ENCODE results near the gene HDAC4. TPM values are rescaled to one million over a fixed set of nuclear protein-coding genes. Genes with fewer than 3 reads are reported as not detected.

Gene HDAC4
- total and polyA plus RNA-seq, 4 donors = 2.9 to 37.2 (median 4.4) TPM

DNA sequence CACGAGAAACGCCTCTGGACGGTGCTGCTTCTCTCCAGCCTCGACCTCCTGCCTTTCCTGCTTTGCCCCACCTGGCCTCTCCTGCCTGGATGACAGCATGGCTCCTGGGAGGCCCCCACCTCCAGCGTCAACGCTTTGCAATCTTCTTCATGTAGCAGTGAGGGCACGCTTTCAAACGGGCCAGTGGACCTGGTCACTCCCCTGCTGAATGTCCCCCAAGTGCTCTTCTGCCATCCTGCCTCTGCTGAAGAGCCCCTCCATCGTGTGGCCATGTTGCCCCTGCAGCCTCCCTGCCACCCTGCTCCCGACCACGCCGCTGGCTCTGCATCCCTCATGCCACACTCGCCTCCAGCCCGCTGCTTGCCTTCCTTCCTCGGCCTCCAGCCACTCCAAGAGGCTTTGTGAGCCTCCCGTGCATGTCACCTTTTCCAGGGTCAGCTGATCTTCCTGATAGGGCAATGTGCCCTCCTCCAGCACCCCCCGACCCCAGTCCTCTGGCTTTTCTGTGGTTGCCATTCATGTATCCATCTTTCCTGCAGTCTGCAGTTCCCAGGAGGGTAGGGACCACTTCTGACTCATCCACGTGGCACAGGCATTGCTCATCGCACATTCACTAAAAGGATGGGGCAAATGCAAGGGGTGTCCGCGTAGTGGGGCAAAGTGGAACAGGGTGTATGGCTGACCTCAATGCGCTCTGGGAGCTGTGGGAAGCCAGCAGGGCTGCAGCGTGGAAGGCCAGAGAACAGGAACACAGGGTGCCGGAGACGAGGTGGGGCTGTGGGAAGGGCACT is 284.2 kb downstream of the HDAC4 start:
- H3K9ac ChIP-seq (ENCODE audit: low read depth in 1 of 2, low read length in 2 of 2) = no peak overlapping the region
- H3K4me3 ChIP-seq (ENCODE audit: low read depth in 1 of 3, low read length in 3 of 3) = no peak overlapping the region
- no peaks in the 10 kb centered on the region for H3K9me3 ChIP-seq (ENCODE audit: control insufficient read depth in 4 of 4, low read length in 3 of 4)
- no peaks in the 10 kb centered on the region for H3K4me1 ChIP-seq (ENCODE audit: control insufficient read depth in 4 of 4, insufficient read depth in 4 of 4, low read length in 3 of 4)
- no peak for DNase-seq (ENCODE audit: low spot score)
- no peak for TF ChIP-seq FOXA1 (IDR thresholded peaks at IDR 0.05)
- TF ChIP-seq NR2F2 (IDR thresholded peaks at IDR 0.05) = no peak
- no peak for TF ChIP-seq RXRA (IDR thresholded peaks at IDR 0.05)
- no peak for TF ChIP-seq YY1 (IDR thresholded peaks at IDR 0.05)
- TF ChIP-seq FOXA2 (IDR thresholded peaks at IDR 0.05) = no peak
- TF ChIP-seq JUND (IDR thresholded peaks at IDR 0.05) = no peak
- no peak for TF ChIP-seq GABPA (IDR thresholded peaks at IDR 0.05 in 1 of 2, conservative IDR thresholded peaks at IDR 0.05 in 1 of 2)
- TF ChIP-seq REST (IDR thresholded peaks at IDR 0.05) = no peak
- H3K36me3 ChIP-seq (ENCODE audit: control insufficient read depth in 4 of 4, insufficient read depth in 3 of 4, low read depth in 1 of 4, low read length in 3 of 4) = peaks cover 0 to under 1% (median 0%) of the 10 kb centered on the region in 4 donors
- no peaks in the 10 kb centered on the region for H3K27me3 ChIP-seq (ENCODE audit: control insufficient read depth in 4 of 4, insufficient read depth in 4 of 4, low read length in 3 of 4)
- H3K27ac ChIP-seq (ENCODE audit: low read depth in 1 of 2, low read length in 2 of 2) = no peak overlapping the region
- 94% methylated on average over 25 of the region's 25 CpGs for WGBS

DNA sequence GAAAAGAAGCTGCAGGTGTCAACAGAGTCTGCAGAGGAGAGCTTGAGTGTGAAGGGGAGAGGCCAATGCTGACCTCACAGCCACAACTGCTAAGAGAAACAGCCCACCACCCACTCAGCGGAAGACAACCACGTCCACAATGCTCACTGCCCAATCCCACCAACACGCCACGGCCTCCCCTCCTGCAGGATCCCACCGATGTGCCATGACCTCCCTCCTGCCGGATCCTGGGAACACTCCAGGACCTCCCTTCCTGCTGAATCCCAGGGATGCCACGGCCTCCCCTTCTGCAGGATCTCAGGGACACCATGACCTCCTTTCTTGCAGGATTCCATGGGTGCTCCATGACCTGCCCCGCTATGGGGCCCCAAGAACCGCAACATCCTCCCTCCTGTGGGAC is 285.2 kb downstream of the HDAC4 start:
- Histone ChIP-seq H3K9ac (ENCODE audit: low read depth in 1 of 2, low read length in 2 of 2) (no peak overlapping the region), H3K27ac (ENCODE audit: low read depth in 1 of 2, low read length in 2 of 2) (no peak overlapping the region), H3K4me1 (ENCODE audit: control insufficient read depth in 4 of 4, insufficient read depth in 4 of 4, low read length in 3 of 4) (no peaks in the 10 kb centered on the region), H3K9me3 (ENCODE audit: control insufficient read depth in 4 of 4, low read length in 3 of 4) (no peaks in the 10 kb centered on the region), H3K36me3 (ENCODE audit: control insufficient read depth in 4 of 4, insufficient read depth in 3 of 4, low read depth in 1 of 4, low read length in 3 of 4) (peaks cover 0 to 9% (median 0%) of the 10 kb centered on the region in 4 donors), H3K4me3 (ENCODE audit: low read depth in 1 of 3, low read length in 3 of 3) (no peak overlapping the region), H3K27me3 (ENCODE audit: control insufficient read depth in 4 of 4, insufficient read depth in 4 of 4, low read length in 3 of 4) (no peaks in the 10 kb centered on the region)
- no peak for DNase-seq (ENCODE audit: low spot score)
- TF ChIP-seq, protein P1, sequence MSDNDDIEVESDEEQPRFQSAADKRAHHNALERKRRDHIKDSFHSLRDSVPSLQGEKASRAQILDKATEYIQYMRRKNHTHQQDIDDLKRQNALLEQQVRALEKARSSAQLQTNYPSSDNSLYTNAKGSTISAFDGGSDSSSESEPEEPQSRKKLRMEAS (IDR thresholded peaks at IDR 0.05) = no peak
- TF ChIP-seq FOXA2 (IDR thresholded peaks at IDR 0.05) (no peak), FOXA1 (IDR thresholded peaks at IDR 0.05) (no peak), TAF1 (conservative IDR thresholded peaks at IDR 0.05) (no peak), EGR1 (IDR thresholded peaks at IDR 0.05; ENCODE audit: low read depth in 2 of 2) (no peak), HNF4G (IDR thresholded peaks at IDR 0.05) (no peak), REST (IDR thresholded peaks at IDR 0.05) (no peak)
- TF ChIP-seq, protein P2, sequence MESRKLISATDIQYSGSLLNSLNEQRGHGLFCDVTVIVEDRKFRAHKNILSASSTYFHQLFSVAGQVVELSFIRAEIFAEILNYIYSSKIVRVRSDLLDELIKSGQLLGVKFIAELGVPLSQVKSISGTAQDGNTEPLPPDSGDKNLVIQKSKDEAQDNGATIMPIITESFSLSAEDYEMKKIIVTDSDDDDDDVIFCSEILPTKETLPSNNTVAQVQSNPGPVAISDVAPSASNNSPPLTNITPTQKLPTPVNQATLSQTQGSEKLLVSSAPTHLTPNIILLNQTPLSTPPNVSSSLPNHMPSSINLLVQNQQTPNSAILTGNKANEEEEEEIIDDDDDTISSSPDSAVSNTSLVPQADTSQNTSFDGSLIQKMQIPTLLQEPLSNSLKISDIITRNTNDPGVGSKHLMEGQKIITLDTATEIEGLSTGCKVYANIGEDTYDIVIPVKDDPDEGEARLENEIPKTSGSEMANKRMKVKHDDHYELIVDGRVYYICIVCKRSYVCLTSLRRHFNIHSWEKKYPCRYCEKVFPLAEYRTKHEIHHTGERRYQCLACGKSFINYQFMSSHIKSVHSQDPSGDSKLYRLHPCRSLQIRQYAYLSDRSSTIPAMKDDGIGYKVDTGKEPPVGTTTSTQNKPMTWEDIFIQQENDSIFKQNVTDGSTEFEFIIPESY (IDR thresholded peaks at IDR 0.05) = no peak
- TF ChIP-seq, protein P3, sequence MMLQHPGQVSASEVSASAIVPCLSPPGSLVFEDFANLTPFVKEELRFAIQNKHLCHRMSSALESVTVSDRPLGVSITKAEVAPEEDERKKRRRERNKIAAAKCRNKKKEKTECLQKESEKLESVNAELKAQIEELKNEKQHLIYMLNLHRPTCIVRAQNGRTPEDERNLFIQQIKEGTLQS (IDR thresholded peaks at IDR 0.05) = no peak
- 98% methylated on average over 9 of the region's 9 CpGs for WGBS
